LNCAP (cell line): ENCODE data around the gene NLRX1.

Experiments used
- TF ChIP-seq, protein P1 (sequence below): fragments of 450-650 bp; IDR thresholded peaks from 2 replicates; pipeline ENCODE4 v1.5.1; 2017; ENCODE audit warnings: mild to moderate bottlenecking

The NLRX1 gene

DNA sequence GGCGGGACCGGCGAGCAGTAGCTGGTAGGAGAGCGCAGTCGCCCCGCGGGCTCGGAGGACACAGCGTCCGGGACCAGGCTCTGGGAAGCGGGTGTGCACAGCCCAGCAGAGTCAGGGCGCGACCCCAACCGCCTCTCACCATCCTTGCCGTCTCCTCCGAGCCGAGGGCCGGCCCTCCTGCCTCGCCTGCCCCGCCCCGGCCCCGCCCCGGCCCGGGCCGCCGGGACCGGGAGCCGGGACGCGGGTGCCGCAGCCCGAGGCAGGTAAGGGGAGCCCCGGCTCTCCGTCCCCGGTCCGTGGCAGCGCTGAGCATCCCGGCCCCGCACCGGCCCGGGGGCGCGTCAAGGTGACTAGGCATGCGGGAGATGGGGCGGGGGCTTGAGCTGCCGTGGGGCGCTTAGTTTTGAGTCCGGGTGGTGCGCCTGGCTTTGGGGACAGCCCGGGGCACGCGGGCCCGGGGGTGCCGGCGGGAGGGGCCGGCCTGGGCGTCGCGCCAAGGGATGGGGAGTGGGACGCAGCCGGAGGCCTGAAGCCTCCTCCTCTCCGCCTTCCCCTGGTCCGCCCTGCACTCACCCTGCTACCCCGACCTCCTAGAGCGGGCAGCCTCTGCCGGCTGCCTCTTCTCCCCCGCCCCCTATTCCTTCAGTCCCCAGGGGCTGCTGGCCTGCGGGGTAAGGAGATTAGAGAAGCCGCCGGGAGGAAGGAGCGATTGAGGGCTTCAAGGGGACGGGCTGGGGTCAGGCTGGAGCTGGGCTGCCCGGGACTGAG lies 19.3 kb upstream of the NLRX1 start, which contains the start of gene ABCG4:
Gene ABCG4, plus strand, starts transcription at position 35 of the 768 bp plus-strand sequence. CDS start 914 bp downstream, outside the sequence.
- TF ChIP-seq, protein P1, sequence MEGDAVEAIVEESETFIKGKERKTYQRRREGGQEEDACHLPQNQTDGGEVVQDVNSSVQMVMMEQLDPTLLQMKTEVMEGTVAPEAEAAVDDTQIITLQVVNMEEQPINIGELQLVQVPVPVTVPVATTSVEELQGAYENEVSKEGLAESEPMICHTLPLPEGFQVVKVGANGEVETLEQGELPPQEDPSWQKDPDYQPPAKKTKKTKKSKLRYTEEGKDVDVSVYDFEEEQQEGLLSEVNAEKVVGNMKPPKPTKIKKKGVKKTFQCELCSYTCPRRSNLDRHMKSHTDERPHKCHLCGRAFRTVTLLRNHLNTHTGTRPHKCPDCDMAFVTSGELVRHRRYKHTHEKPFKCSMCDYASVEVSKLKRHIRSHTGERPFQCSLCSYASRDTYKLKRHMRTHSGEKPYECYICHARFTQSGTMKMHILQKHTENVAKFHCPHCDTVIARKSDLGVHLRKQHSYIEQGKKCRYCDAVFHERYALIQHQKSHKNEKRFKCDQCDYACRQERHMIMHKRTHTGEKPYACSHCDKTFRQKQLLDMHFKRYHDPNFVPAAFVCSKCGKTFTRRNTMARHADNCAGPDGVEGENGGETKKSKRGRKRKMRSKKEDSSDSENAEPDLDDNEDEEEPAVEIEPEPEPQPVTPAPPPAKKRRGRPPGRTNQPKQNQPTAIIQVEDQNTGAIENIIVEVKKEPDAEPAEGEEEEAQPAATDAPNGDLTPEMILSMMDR, result no peak

DNA sequence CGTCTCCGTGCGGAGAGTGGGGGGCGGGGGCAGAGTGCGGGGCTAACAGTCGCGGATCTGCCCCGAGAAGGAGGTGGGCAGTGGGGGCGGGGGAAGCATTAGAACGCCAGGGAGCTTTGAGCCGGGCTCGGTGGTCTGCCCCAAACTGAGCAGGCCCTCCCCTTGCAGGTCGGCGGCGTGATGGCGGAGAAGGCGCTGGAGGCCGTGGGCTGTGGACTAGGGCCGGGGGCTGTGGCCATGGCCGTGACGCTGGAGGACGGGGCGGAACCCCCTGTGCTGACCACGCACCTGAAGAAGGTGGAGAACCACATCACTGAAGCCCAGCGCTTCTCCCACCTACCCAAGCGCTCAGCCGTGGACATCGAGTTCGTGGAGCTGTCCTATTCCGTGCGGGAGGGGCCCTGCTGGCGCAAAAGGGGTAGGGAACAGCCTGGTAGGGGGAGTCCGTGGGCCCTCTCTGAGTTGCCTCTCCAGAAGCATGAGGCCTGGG lies 18.7 kb upstream of the NLRX1 start:
- TF ChIP-seq, protein P1, result no peak

DNA sequence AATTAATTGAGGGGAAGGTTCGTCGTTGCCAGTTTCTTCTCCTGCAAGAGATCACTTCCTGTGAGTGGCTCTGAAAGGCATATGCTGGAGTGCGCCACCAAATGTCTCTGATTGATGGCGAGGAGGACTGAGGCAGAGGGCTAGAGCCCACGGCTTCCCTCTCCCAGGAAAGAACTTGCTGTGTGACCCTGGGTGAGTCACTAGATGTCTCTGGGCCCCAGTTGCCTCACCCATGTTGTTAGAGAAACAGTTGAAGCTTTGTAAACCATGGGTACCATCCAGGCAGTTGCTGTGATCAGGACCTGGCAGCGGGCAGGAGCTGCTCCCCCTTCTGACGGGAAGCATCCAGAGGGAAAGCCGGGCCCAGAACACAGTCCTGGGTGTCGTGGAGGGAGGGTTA lies 16.5 kb upstream of the NLRX1 start:
- TF ChIP-seq, protein P1, result no peak

DNA sequence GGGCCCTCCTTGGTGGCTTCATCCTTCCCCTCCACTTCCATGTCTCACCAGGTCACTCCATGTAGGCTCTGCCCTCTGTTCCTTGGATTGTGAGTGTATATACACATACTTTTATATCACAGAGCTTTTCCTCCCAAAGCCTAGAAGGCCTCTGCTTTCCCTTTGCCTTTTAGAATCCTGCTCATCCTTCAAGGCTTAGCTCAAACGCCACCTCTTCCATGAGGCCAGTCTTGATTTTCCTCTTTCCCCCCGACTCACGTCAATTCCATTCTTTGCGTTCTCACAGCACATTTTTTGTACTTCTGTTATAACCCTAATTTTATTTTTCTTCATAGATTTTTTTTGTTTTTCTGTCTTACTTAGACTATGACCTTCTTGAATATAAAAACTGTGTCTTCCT lies 15.9 kb upstream of the NLRX1 start:
- TF ChIP-seq, protein P1, result no peak

DNA sequence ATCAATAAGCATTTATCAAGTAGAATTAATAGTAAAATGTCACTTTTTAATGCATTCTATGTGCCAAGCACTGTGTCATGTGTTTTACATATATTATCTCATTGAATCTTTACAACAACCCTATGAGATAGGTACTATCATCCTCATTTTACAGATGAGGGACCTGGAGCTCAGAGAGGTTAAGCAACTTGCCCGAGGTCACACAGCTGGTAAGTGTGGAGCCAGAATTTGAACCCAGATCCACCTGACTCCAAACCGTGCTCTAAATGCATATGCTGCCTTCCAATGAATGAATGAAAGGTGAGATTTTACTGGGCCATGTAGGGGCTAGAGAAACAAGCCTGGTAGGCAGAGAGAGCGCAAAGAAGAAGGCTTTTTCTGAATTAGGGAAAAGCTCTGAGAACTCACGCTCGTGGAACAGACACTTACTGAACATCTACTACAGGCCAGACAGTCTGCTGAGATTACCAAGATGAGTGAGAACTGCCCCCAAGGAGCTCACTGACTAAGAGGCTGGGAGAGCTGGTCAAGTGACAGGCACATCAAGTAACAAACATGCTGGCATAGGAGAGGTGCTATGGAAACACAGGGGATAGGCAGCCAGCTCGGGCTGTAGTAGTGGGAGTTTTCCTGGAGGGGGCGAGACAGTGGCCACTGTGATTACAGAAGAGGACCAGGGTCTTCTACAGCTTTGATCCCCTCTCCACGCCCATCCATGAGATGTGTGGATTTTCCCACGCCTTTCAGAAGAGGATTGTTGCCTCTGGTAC lies 15.3 kb upstream of the NLRX1 start:
- TF ChIP-seq, protein P1, result no peak

DNA sequence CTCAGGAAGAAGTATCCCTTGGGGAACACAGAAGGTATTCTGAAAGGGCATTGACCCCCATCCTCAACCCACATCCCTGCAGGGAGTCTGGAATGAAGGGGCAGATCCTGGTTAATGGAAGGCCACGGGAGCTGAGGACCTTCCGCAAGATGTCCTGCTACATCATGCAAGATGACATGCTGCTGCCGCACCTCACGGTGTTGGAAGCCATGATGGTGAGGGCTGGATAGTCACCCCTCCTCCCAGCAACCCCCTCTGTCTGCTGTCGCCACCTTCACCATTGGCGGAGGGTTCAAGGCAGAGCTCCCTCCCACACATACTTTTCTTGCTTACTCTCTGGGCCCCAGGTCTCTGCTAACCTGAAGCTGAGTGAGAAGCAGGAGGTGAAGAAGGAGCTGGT lies 14.3 kb upstream of the NLRX1 start:
- TF ChIP-seq, protein P1, result no peak

DNA sequence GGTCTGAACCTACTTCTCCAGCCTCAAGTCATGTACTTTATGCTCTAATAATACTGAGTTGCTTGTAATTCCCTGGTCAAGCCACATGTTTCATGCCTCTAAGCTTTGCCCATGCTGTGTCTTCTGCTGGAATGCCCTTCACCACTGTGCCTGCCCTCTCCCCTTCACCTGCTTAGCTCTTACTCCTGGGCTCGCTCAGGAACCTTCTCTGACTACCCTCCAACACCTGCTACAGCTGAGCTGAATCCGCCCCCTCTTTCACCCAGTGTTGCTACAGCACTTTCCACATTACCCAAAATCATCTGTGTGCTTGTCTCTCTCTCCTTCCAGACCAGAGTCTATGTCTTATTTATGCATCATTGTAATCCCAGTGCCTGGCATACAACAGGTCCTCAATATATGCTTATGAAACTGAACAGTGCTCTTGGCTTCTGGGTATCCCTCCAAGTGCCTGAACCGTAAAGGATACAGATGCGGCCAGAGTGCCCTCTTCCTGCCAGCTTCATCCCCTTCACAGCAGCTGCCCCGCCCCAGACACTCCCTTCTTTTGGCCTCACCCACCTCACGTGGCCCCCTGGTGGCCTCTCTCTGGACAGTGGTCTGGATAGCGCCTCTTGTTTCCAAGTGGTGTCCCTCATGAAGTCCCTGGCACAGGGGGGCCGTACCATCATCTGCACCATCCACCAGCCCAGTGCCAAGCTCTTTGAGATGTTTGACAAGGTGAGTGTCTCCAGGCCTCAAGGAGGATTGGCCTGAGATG lies 12.6 kb upstream of the NLRX1 start:
- TF ChIP-seq, protein P1, result no peak
